ENCODE measurements around the gene CRHR2. TPM values are rescaled to one million over a fixed set of nuclear protein-coding genes. Genes with fewer than 3 reads are reported as not detected.

Gene CRHR2
- total and polyA plus RNA-seq, 2 of the 4 experiments (the other 2 are of a cell fraction): not detected

DNA sequence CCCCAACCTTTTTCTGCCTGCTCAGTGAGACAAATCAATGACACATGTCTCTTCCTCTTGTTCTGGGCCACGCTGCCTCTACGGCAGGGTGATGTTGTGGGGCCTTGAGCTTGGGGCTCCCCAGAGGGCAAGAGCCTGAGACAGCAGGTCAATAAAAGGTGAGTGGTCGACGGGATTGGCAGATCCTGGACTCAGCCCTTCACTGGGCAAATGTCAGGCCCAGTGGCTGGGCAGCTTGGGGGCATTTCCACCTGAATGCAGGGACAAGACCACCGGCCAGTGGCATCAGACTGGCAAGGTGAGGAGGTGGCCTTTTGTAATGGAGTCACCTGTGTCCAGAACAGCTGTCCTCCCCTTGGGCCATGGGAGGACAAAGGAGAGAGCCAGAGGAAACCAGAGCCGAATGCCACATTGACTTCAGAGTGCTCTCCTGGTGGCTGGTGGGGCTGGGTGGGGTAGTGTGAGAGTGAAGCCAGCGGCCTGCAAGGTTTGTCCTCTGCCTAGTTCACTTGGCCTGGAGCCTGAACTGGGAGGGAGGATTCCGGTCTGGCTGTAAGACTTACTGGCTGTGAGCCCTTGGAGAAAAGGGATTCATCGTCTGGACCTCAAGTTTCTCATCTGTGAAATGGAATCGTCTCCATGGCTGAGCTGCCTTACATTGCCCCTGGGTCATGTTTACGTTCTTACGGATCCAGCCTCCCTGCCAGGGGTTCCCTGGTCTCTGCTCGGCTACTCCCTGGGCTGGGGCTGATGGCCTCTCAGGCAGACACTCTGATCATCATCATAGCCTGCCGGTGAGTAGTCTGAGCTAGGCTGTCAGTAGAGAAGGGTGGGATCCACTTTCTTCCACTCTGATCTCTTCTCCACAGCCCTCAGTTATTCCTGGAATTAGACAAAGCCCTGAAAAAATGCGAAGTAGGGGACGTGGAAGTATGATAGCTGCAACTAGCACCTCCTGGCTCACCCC, 25.4 kb upstream of the CRHR2 start:
- Histone ChIP-seq H3K14ac (replicated peaks; ENCODE audit: low read depth, low read length) (no peak overlapping the region), H3K4me2 (ENCODE audit: low read depth, low read length) (no peak overlapping the region), H2BK20ac (ENCODE audit: low read depth, low read length) (no peak overlapping the region), H3K36me3 (ENCODE audit: control insufficient read depth, insufficient read depth, low read length) (no peaks in the 10 kb centered on the region), H3K27ac (ENCODE audit: insufficient read depth, low read length) (no peak overlapping the region), H4K5ac (ENCODE audit: low read depth, low read length) (no peak overlapping the region), H3K27me3 (ENCODE audit: control insufficient read depth, insufficient read depth, low read length) (peaks cover 38% of the 10 kb centered on the region), H3K4ac (ENCODE audit: low read depth, low read length) (no peak overlapping the region), H4K8ac (ENCODE audit: low read depth in 2 of 2, low read length in 2 of 2) (no peak overlapping the region), H2AK9ac (replicated peaks; ENCODE audit: low read depth, low read length, poor library complexity) (no peak overlapping the region), H3K23ac (ENCODE audit: low read depth, low read length) (no peak overlapping the region), H3K79me1 (ENCODE audit: low read depth in 1 of 2, low read length in 2 of 2) (no peaks in the 10 kb centered on the region), H3K9ac (ENCODE audit: low read depth, low read length) (no peak overlapping the region), H3K9me1 (ENCODE audit: insufficient read depth, low read length) (no peaks in the 10 kb centered on the region), H3K18ac (ENCODE audit: low read depth, low read length) (no peak overlapping the region), H3K4me3 (ENCODE audit: insufficient read depth, low read depth, low read length) (no peak overlapping the region), H3K4me1 (ENCODE audit: control insufficient read depth, insufficient read depth, low read length) (no peaks in the 10 kb centered on the region), H2BK120ac (ENCODE audit: low read depth, low read length) (no peak overlapping the region), H3K9me3 (ENCODE audit: control insufficient read depth, insufficient read depth, low read length) (no peaks in the 10 kb centered on the region), H2AFZ (replicated peaks; ENCODE audit: low read length, poor library complexity) (peak overlapping the region; percentile 17), H2BK15ac (ENCODE audit: low read depth, low read length) (no peak overlapping the region), H4K91ac (ENCODE audit: insufficient read depth, low read depth, low read length) (no peak overlapping the region), H2AK5ac (ENCODE audit: low read depth, low read length) (no peak overlapping the region), H3K56ac (ENCODE audit: extremely low read depth, insufficient read depth, low read length) (no peak overlapping the region), H2BK5ac (ENCODE audit: low read depth, low read length, poor library complexity, severe bottlenecking) (no peak overlapping the region), H4K20me1 (ENCODE audit: insufficient read depth, low read length) (no peaks in the 10 kb centered on the region)
- BruUV-seq (replicated peaks): no TSS peak
- dilution Hi-C loops (cut with HindIII; ENCODE audit: low sequenced_read_pairs, unreplicated experiment) (no loop called here), in situ Hi-C loops (cut with MboI; ENCODE audit: low sequenced_read_pairs) (no loop called here), intact Hi-C loops (cut with micrococcal nuclease) (no loop called here)
- CTCF ChIA-PET: interaction anchor here (0.6 kb wide), 1 partner anchor 29 kb away, joined by 4 read pairs; no protein-coding TSS in a partner anchor
- POLR2A ChIA-PET (ENCODE audit: unreplicated experiment): no interaction called here
- ATAC-seq (ENCODE audit: low read depth) (no peak), DNase-seq (no peak)
- 49% methylated on average over 2 of the region's 16 CpGs; no CpG with 5 or more reads in 1 of the 2 experiments for WGBS, 2 experiments (ENCODE audit: extremely low coverage in 2 of 2, insufficient read length in 1 of 2)
- TF ChIP-seq NFE2L2 (IDR thresholded peaks at IDR 0.05; ENCODE audit: low read depth, low read length) (no peak), MAFK (IDR thresholded peaks at IDR 0.05; ENCODE audit: low read depth, low read length) (no peak), MAZ (IDR thresholded peaks at IDR 0.05; ENCODE audit: borderline replicate concordance, low read depth, low read length) (no peak), ELK1 (IDR thresholded peaks at IDR 0.05; ENCODE audit: borderline replicate concordance, low read depth, low read length) (no peak), CHD1 (IDR thresholded peaks at IDR 0.05; ENCODE audit: low read depth, low read length) (no peak), FOS (IDR thresholded peaks at IDR 0.05; ENCODE audit: low read depth, low read length) (no peak), SMC3 (IDR thresholded peaks at IDR 0.05; ENCODE audit: low read depth, low read length) (no peak), CEBPB (IDR thresholded peaks at IDR 0.05; ENCODE audit: low read depth, low read length) (no peak), RCOR1 (IDR thresholded peaks at IDR 0.05; ENCODE audit: insufficient replicate concordance, low read length) (no peak), RAD21 (IDR thresholded peaks at IDR 0.05; ENCODE audit: low read length) (no peak), MXI1 (IDR thresholded peaks at IDR 0.05; ENCODE audit: borderline replicate concordance, low read depth, low read length) (no peak), POLR2A (IDR thresholded peaks at IDR 0.05; ENCODE audit: low read depth, low read length) (no peak)
- TF ChIP-seq, protein P1, sequence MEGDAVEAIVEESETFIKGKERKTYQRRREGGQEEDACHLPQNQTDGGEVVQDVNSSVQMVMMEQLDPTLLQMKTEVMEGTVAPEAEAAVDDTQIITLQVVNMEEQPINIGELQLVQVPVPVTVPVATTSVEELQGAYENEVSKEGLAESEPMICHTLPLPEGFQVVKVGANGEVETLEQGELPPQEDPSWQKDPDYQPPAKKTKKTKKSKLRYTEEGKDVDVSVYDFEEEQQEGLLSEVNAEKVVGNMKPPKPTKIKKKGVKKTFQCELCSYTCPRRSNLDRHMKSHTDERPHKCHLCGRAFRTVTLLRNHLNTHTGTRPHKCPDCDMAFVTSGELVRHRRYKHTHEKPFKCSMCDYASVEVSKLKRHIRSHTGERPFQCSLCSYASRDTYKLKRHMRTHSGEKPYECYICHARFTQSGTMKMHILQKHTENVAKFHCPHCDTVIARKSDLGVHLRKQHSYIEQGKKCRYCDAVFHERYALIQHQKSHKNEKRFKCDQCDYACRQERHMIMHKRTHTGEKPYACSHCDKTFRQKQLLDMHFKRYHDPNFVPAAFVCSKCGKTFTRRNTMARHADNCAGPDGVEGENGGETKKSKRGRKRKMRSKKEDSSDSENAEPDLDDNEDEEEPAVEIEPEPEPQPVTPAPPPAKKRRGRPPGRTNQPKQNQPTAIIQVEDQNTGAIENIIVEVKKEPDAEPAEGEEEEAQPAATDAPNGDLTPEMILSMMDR (conservative IDR thresholded peaks at IDR 0.05; ENCODE audit: low read depth, low read length): no peak
- TF ChIP-seq, protein P2, sequence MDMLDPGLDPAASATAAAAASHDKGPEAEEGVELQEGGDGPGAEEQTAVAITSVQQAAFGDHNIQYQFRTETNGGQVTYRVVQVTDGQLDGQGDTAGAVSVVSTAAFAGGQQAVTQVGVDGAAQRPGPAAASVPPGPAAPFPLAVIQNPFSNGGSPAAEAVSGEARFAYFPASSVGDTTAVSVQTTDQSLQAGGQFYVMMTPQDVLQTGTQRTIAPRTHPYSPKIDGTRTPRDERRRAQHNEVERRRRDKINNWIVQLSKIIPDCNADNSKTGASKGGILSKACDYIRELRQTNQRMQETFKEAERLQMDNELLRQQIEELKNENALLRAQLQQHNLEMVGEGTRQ (IDR thresholded peaks at IDR 0.05; ENCODE audit: low read depth, low read length): no peak
